Suppressor macrophage (primary cell): ENCODE results near the gene YIF1A.

Source experiments
- DNase-seq, 4 experiments: peaks; one replicate each; pipeline ENCODE4 v3.0.0-alpha.2; 2020 to 2022

The YIF1A gene

DNA sequence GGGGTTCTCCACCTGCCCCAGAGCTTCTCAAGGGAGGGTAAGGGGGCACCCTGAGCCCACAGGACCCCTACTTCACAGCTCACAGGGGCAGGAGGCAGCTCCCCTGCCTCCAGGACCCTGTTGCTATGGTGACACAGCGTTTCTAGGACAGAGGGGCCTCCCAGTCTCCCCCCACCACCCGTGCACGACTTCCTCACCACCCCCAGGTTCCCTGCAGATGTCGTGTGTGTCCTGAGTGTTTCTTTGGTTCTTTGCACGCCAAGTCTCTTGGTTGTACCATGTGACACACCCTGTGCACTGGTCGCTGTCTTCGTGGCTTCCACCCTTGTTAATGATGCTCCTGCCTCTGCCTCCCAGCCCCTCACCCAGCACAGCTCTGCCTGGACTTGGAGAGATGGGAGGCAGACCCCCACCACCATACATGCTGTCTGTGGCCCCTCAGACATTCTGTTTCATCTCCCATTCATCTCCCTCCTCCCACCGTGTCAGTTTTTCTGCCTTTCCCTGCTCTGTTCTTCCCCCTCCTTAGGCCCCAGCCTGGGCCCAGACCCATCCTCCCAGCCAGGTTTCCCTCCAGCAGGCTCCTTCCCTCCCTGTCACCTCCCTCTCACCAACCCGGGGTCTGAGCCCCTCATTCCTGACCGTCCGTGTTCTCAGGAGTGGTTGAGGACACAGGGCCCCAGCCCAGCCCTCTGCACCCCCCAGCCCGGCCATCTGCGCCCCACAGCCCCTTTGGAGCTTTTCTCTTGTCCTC is 45.0 kb downstream of the YIF1A start:
- DNase-seq, result no peak

DNA sequence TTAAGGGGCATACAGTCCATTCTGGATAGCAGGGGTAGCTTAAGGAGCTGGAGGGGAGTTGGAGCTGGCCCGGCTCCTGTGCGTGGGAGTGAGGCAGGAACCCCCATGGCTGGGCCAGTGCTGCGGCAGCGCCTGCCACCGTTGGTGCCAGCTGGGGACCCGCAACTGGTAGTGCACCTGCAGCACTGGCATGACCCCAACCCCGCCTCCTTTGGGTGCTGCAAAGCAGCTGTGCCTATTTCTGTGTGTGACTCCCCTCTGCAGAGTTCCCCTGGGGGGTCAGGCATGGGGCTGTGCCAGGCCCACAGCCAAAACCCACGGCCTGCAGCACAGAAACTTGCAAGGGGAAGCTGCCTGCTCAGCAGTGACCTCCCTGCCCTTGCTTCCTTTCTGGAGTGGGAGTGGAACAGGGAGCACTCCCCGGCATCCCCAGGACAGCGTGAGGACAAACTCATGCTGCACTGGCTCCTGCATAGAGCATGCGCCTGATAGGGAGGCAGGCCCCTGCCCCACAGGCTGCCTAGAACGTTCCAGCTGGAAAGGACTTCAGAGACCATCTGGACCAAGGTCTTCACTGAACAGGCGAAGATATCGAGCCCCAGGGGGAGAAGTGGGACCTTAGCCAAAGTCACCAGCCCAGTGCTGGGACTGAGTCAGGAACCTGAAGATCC is 46.7 kb downstream of the YIF1A start:
- DNase-seq, result no peak

DNA sequence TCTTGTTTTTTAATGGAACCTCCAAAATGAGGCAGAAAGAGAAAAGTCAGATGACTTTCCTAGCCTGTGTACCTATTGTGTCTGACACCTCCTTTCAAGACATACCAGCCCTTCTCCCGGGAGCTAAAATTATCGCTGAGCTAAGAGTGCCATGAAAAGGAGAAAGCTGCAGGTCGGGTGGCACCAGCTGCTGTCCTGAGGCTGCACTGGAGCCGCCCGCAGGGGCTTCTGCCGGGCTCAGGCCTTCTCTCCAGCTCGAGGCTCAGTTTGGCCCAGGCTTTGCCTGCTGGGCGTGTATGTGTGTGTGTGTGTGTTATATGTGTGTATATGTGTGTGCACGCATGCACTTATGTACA is 48.2 kb downstream of the YIF1A start:
- no peak for DNase-seq

DNA sequence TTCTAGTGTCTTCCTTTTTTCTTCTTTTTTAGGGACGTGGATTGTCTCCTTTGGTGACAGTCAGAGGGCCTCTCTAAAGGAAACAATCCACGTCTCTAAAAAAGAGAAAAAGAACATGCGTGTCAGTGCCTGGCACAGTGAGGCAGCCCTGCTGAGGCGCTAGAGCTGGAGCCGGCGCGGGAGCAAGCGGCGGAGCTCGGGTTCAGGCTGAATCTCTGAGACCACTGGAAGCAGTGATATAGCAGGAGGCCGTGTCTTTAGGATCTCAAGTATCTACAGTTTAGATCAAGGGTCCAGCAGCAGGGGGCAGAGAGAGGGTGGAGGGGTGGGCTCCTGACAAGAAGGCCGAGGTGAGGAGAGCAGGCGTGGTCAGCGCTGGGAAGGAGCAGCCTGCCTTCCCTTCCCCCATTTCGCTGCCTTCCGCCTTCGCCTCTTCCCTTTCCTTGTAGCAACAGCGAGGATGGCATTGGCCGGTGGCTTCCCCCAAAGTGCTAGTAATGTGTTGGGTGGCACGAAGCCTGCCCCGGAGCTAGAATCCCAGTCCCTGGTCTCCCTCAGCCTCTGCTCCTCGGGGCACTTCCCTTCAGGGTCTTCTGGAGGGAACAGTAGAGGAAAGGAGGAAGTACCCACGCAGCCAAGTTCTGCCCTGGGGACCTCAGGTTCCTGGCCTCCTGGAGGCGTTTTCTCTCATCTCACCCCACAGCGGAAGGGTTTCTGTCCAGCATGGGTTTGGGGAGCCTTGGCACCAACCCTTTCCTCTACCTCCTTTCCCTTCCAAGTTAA is 48.8 kb downstream of the YIF1A start:
- peak in 2 of 4 experiments; percentile 8 to 14 for DNase-seq

DNA sequence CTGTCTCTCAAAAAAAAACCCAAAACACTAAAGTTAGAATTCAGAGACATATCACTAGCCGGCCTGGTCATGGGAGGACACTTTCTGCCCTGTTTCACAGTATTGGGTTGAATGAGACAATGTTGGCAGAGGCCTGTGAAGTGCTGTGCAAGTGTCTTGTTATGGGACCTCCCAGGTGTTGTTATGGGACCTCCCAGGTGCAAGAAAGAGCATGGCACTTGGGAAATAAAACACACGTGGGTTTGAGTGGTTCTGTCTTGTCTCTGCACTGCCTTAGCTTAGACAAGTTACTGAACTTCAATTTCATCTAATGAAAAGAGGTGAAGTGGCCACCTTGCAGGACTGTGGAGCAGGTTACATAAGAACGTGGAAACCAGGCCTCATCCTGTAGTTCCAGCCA is 49.4 kb downstream of the YIF1A start:
- no peak for DNase-seq

DNA sequence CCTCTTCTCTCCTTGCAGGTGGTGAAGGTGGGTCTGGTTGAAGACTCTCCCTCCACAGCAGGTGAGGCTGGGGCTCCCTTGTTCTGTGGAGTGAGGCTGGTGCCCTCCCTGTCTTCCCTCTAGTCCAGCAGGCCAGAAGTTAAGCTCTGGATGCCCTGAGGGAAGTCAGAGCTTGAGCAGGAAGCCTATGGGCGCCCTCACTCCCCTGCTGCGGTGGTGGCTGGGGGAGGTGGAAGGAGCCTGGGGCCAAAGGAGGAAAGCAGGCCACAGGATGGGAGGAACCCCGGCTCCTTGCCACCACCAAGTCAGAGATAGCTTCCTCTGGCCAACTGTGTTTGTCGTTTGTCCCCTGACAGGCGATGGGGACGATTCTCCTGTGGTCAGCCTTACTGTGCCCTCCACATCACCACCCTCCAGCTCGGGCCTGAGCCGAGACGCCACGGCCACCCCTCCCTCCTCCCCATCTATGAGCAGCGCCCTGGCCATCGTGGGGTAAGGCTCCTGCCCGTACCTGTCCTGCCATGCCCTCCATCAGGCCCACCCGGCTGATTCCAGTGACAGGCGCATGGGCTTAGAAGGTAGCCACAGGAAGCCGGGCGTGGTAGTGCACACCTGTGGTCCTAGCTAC is 50.0 kb downstream of the YIF1A start:
- no peak for DNase-seq

DNA sequence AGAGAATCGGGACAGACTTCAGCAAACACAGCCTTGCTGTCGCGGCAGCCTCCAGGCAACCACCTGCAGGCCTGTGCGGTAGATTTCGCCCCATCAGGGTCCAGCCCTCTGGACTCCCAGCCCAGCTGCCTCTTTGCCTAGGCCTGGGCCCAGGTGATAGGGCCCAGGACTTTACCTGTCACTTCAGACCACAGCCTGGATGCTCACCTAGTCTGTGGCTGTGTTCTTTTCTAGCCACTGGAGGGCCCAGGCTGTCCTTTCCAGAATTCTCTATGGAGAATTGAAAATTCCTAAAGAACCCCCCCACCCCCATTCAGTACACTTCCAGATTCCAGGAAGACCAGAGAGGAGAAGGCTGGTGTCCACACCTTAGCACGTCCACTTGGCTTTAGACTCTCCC is 51.1 kb downstream of the YIF1A start:
- DNase-seq, result no peak

DNA sequence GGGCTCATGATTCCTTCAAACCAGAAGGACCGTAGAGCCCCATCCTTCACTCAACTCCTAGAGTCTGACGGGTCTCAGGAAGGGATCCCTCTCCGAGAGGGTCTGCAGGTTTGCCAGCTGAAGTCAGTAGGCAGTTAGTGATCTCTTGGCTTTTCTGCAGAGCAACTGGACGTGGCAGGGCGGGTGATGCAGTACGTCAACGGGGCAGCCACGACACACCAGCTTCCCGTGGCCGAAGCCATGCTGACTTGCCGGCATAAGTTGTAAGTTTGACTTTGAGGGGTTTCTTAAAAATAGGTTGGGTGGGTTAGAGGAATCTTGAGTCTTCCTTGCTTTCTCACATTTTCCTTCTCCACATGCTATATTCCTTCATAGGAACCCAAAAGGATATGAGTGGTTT is 53.8 kb downstream of the YIF1A start:
- DNase-seq, result no peak
